HUES6 (cell line): ENCODE measurements around the gene TIRAP.

ENCODE experiments used
- H3K27ac ChIP-seq: 2 replicates; pipeline ENCODE4 v1.7.0; 2013; ENCODE audit warnings: low read depth, mild to moderate bottlenecking, low read length, inconsistent platforms
- H3K27me3 ChIP-seq: 2 replicates; pipeline ENCODE4 v1.6.1; 2013; ENCODE audit warnings: low read length; ENCODE audit not compliant: control insufficient read depth, insufficient read depth
- H3K36me3 ChIP-seq: 2 replicates; pipeline ENCODE4 v1.6.1; 2013; ENCODE audit warnings: low read length; ENCODE audit not compliant: control insufficient read depth, insufficient read depth
- H3K4me1 ChIP-seq: 2 replicates; pipeline ENCODE4 v1.6.1; 2013; ENCODE audit warnings: low read length; ENCODE audit not compliant: control insufficient read depth, insufficient read depth
- H3K4me3 ChIP-seq: 2 replicates; pipeline ENCODE4 v1.5.1; 2013; ENCODE audit warnings: low read depth, low read length
- H3K9ac ChIP-seq: one replicate; pipeline ENCODE4 v1.6.1; 2013; ENCODE audit warnings: mild to moderate bottlenecking, low read length
- H3K9me3 ChIP-seq: 2 replicates; pipeline ENCODE4 v1.6.1; 2013; ENCODE audit warnings: low read depth, low read length; ENCODE audit not compliant: control insufficient read depth, insufficient read depth

The TIRAP gene

DNA sequence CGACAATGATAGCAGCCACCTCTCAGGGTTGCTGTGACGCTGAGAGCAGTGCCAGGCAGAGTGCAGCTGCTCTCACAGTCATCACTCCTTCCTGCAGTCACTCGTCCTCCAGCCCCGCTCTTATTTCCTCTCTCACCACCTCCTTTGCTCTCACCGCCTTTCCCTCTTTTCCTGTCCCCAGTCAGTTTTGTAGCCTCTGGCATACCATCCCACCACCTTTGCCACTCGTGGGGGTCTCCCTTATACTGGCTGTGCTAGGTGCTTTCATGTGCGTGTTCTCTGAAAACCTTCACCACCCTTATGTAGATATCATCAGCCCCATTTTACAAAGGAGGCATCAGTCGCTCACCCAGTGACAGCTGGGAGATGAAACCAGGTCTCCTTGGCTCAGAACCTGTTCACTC lies 53.2 kb downstream of the TIRAP start:
- peaks cover 10% of the 10 kb centered on the region; the same call in 1 of the 2 replicates for H3K4me1 ChIP-seq
- no peak overlapping the region for H3K27ac ChIP-seq
- no peaks in the 10 kb centered on the region for H3K9me3 ChIP-seq
- H3K36me3 ChIP-seq = peaks cover 52% of the 10 kb centered on the region
- H3K4me3 ChIP-seq = no peak overlapping the region
- no peaks in the 10 kb centered on the region for H3K27me3 ChIP-seq
- H3K9ac ChIP-seq = no peak overlapping the region

DNA sequence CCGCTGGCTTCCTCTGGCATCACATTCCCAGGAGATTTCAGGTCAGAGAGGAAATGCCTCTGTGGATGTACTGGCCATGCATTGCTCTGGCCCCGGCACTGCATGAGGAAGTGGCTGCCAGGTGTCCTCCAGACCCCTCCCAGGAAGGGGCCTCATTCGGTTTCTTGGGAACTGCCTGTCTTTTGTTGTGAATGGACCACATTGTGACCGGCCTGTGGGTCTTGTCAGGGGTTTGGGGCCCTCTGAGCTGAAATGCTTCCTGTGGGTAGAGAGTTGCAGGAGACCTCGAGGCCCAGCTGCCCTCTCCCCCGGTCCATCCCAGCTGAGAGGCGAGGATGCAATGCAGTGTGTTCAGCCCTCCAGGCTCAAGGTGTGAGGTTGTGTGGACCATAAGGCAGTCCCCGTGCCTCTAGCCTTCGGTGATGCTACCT lies 53.8 kb downstream of the TIRAP start:
- H3K27me3 ChIP-seq = no peaks in the 10 kb centered on the region
- no peaks in the 10 kb centered on the region for H3K9me3 ChIP-seq
- peaks cover 53% of the 10 kb centered on the region for H3K36me3 ChIP-seq
- H3K4me3 ChIP-seq = no peak overlapping the region
- H3K9ac ChIP-seq = peak overlapping the region; percentile 13
- H3K27ac ChIP-seq = no peak overlapping the region
- H3K4me1 ChIP-seq = peaks cover 10% of the 10 kb centered on the region; the same call in 1 of the 2 replicates

DNA sequence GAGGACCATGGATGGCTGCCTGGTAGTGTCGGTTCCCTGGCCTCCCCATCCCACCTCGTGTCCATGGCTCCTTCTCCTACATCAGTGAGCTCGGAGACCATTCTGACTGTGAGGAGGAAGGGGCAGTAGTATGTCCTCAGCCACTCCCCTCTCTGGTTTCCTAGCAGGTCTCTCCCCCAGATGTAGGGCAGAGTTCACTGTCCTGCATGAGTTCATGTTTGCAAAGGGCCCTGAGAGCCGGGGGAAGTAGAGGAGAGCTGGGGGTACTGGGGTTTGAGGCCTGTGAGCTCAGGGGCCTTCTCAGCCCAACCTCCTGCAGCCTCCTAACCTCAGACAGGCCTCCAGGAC lies 54.2 kb downstream of the TIRAP start:
- peak overlapping the region; percentile 13 for H3K9ac ChIP-seq
- peaks cover 49% of the 10 kb centered on the region for H3K36me3 ChIP-seq
- H3K9me3 ChIP-seq = no peaks in the 10 kb centered on the region
- H3K27ac ChIP-seq = no peak overlapping the region
- H3K4me1 ChIP-seq = peaks cover 10% of the 10 kb centered on the region; the same call in 1 of the 2 replicates
- H3K4me3 ChIP-seq = no peak overlapping the region
- no peaks in the 10 kb centered on the region for H3K27me3 ChIP-seq

DNA sequence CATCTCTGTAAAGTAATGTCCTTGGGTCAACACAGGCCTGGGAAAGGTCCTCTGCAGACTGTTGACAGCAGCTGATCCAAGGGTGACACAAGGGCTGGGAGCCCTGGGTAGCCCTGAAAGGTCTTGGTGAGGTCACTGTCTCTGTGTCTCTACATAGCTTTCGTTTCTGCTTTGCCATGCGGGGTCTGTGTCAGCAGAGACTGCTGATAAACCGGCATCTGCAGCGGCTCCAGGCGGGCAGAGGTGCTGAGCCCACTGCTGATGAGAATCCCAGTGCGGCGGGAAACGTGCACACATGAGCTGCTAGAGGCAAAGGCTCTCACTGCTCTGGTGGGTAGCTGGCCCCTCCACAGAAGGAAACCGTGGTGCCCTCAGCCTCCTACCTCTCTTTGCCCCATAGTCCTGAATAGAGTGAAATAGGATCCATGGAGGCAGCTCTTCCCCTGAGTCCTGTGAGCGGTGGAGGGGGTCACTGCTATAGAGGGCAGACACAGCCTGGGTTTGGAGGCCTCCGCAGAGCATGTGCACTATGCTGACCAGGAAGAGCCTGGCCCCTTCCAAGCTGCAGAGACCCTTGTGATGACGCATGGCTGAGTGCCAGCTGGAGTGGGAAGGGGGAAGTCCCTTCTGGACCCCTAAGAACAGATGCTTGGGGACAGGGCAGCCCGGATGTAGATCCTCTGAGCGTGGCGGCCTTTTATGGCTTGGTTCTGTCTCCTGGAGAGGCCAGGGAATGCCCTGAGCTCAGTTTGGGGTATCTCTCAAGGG lies 54.8 kb downstream of the TIRAP start:
- H3K27ac ChIP-seq = no peak overlapping the region
- no peaks in the 10 kb centered on the region for H3K27me3 ChIP-seq
- H3K4me1 ChIP-seq = peaks cover 10% of the 10 kb centered on the region; the same call in 1 of the 2 replicates
- H3K36me3 ChIP-seq = peaks cover 44% of the 10 kb centered on the region
- H3K9ac ChIP-seq = no peak overlapping the region
- no peak overlapping the region for H3K4me3 ChIP-seq
- H3K9me3 ChIP-seq = no peaks in the 10 kb centered on the region

DNA sequence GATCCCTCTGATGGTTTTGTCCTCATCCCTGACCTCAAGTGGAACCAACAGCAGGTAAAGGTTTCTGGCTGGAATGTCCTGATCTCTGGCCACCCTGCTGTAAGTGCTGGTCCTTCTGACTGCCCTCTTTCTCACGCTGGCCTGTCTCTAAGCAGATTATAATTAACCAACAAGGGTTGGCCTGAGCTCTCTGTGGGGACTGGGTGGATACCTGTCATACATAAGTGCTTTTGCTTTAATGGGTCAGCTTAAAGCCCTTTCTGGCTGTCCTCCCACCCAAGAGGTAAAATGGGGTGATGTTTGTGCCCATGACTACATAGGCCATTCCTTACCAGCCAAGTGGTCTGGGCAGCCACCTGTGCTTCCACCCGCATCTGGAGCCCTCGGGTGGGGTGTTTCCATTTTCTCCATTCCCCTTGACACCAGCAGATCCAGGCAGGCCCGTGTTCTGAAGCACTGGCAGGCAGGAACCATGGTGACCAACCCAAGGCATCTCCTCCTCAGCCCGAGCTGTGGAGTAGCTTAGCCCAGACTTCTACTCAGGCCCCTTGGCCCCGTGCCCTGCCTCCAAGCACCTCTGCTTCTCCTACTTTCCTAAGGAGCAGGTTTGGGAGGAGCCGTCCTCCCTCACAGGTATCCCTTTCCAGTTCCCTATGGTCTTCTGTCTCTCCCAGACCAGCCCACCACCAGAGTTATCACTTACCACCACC lies 55.6 kb downstream of the TIRAP start:
- Histone ChIP-seq H3K9me3 (no peaks in the 10 kb centered on the region), H3K4me1 (peaks cover 10% of the 10 kb centered on the region; the same call in 1 of the 2 replicates), H3K9ac (no peak overlapping the region), H3K27me3 (no peaks in the 10 kb centered on the region), H3K4me3 (no peak overlapping the region), H3K36me3 (peaks cover 44% of the 10 kb centered on the region), H3K27ac (no peak overlapping the region)

DNA sequence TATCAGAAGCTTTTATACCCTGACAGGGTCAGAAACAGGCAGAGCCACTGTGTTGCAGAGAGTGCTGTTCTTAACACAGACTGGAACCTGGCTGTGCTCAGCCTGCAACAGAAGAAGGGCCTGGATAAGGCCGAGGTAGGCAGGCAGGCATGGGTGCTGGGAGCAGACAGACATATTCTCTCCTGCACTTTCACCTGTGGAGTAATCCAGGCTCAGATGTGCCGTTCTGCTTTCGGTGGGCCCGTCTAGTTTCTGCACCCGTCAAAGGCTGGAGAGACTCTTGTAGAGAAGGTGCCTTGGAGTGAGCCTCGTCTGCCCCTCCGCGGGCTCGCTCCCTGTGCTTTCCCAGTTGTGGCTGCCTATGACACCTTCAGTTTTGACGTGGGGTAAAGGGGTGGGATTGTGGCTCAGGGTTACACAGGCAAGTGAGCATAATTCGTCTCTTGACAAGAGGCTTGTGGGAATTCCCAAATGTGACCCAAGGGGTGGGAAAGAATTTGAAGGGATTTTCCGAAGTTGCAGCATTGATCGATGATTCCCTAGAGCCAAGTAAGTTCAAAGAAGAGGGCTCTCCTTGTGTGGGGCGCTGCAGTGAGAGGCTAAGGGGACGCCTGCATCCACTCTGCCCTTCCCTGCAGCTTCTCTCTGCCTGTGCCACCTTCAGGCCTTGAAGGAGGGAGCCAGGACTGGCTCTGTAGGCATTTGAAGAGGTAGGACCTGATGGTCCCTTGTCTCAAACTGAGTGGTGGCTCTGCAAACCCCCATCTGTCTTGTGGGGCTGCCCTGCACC lies 56.4 kb downstream of the TIRAP start:
- Histone ChIP-seq H3K36me3 (peaks cover 45% of the 10 kb centered on the region), H3K4me1 (peaks cover 10% of the 10 kb centered on the region; the same call in 1 of the 2 replicates), H3K9ac (no peak overlapping the region), H3K9me3 (no peaks in the 10 kb centered on the region), H3K27me3 (no peaks in the 10 kb centered on the region), H3K27ac (no peak overlapping the region), H3K4me3 (no peak overlapping the region)

DNA sequence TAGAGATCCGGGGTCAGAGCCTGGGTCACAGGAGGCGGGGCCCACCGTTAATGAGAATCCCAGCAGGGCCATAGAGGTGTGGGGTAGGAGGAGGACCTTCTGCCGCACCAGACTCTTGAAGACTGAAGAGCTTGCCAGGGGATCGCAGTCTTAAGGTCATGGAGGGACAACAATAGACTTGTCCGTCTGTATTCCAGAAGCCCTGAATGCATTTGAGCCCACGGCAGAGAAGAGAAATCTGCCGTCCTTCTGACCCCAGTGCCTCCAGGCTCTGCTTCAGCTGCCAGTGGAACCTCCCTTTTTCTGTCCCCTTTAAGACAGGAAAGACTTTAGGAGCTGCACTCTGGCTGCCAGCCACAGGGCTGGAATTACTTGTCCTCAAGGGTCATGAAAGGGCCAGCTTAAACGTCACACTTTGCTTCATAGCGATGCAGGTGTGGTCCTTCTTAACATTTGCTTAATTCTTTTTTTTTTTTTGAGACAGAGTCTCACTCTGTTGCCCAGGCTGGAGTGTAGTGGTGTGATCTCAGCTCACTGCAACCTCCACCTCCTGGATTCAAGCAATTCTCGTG lies 57.1 kb downstream of the TIRAP start:
- H3K27ac ChIP-seq = no peak overlapping the region
- no peaks in the 10 kb centered on the region for H3K27me3 ChIP-seq
- peaks cover 49% of the 10 kb centered on the region for H3K36me3 ChIP-seq
- H3K4me1 ChIP-seq = peaks cover 15% of the 10 kb centered on the region; the same call in 1 of the 2 replicates
- H3K4me3 ChIP-seq = no peak overlapping the region
- H3K9ac ChIP-seq = no peak overlapping the region
- H3K9me3 ChIP-seq = no peaks in the 10 kb centered on the region

DNA sequence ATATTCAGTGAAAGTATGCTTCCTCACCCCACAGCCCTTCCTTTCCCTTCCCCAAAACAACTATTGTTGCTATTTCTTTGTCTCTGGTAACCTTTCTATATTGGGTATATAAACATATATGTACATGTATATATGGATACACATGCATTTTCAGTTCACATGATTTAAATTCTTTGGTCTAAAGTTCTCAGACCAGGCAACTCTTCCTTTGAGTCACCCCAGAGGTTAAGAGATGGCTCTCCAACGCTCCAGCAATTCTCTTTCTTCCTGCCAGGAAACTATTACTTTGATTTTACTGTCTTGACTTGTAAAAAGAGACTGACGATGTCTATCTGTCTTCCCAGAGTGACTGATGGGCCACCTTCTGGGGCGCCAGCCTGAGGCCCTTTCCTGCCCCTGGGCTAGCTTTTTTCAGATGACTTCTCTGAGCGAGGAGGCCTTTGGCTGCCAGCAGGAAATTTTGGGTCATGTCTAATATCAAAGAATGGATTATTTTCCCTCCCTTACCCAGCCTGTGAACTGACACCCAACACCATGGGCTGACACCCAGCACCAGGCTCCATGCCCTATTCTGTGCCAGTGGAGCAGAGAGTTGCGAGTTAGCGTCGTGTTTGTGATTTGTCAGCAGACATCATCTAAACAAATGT lies 58.2 kb downstream of the TIRAP start:
- peaks cover 26% of the 10 kb centered on the region for H3K4me1 ChIP-seq
- H3K27ac ChIP-seq = no peak overlapping the region
- no peaks in the 10 kb centered on the region for H3K9me3 ChIP-seq
- H3K36me3 ChIP-seq = peaks cover 53% of the 10 kb centered on the region
- no peak overlapping the region for H3K4me3 ChIP-seq
- H3K9ac ChIP-seq = no peak overlapping the region
- H3K27me3 ChIP-seq = no peaks in the 10 kb centered on the region

DNA sequence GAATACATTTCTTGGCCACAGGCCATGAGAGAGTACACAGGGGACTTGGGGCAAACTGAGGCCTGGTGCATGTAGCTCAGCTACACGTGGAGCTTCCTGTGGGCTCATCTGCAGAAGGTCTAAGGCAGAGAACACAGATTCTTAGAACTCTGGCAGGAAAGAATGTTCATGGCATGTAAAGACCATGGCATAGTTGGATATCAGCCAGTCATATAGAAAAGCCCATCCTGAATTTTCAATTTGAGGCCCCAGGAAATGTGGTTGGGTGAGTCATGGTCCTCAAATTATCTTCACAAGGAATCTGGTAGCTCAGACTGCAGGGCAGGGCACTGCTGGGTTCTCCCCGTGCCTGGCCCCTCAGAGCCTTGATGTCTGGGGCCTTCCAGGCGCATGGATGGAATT lies 58.9 kb downstream of the TIRAP start:
- H3K27me3 ChIP-seq = no peaks in the 10 kb centered on the region
- no peak overlapping the region for H3K9ac ChIP-seq
- H3K4me3 ChIP-seq = no peak overlapping the region
- peaks cover 51% of the 10 kb centered on the region for H3K36me3 ChIP-seq
- no peak overlapping the region for H3K27ac ChIP-seq
- H3K4me1 ChIP-seq = peaks cover 26% of the 10 kb centered on the region
- no peaks in the 10 kb centered on the region for H3K9me3 ChIP-seq

DNA sequence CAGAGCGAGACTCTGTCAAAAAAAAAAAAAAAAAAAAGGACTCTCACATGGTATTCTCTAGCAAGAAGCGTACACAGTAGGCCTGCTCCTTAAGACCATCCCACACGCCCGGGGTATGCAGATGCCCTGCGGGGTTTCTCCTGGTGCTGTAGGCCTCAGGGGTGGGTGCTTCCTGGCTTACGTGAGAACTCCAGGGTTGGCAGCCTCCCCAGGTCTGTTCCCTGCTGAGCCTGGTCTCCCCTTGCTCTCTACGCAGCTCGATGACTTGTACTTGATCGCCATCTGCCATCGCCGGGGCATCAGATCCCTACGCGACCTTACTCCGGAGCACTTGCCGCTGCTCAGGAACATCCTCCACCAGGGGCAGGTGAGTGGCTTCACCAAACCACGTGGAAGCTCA lies 60.2 kb downstream of the TIRAP start:
- H3K4me3 ChIP-seq = no peak overlapping the region
- H3K36me3 ChIP-seq = peaks cover 50% of the 10 kb centered on the region
- no peak overlapping the region for H3K27ac ChIP-seq
- no peaks in the 10 kb centered on the region for H3K27me3 ChIP-seq
- H3K9ac ChIP-seq = no peak overlapping the region
- no peaks in the 10 kb centered on the region for H3K9me3 ChIP-seq
- peaks cover 31% of the 10 kb centered on the region for H3K4me1 ChIP-seq
